Hematopoietic multipotent progenitor cell (in vitro differentiated cells): ENCODE results near the gene COG5. TPM values are rescaled to one million over a fixed set of nuclear protein-coding genes. Genes with fewer than 3 reads are reported as not detected.
"Not testable (repeated sequence)": the region's sequence is repeated elsewhere in the genome, so short reads cannot be mapped to it uniquely, and the experiment has no call there.

Experiments
- DNase-seq, 3 donors: peaks; one replicate each; pipeline ENCODE4 v3.0.0-alpha.2; 2011 to 2015; ENCODE audit warnings: low read depth in 2 of 3, low spot score in 2 of 3
- small RNA-seq: library from RNA; depleted of rRNA; stranded (forward); fragments of <200 nt; gene quantifications from one replicate; pipeline ENCODE3, GENCODE V24; 2012
- total RNA-seq: library from RNA; depleted of rRNA; stranded (reverse); fragments of >200 nt; gene quantifications from one replicate; pipeline ENCODE4 v1.2.3, GENCODE V29; 2012

The COG5 gene
- total RNA-seq, 1 donor, result 15.1 TPM

- DNase-seq, result peak; percentile 92 to 100 (median 100)
These were observed 395.2 kb downstream of the COG5 start, which contains the start of gene HBP1 for GRCh38 chr7:107168233-107169119. Gene HBP1, plus strand, starts transcription at chr7:107169003. Its CDS starts 10,891 bp downstream, at chr7:107179894.

GRCh38 chr7:107167483-107168232, 396.1 kb downstream of the COG5 start:
- peak in 2 of 3 donors; percentile 68 to 82 for DNase-seq

DNA sequence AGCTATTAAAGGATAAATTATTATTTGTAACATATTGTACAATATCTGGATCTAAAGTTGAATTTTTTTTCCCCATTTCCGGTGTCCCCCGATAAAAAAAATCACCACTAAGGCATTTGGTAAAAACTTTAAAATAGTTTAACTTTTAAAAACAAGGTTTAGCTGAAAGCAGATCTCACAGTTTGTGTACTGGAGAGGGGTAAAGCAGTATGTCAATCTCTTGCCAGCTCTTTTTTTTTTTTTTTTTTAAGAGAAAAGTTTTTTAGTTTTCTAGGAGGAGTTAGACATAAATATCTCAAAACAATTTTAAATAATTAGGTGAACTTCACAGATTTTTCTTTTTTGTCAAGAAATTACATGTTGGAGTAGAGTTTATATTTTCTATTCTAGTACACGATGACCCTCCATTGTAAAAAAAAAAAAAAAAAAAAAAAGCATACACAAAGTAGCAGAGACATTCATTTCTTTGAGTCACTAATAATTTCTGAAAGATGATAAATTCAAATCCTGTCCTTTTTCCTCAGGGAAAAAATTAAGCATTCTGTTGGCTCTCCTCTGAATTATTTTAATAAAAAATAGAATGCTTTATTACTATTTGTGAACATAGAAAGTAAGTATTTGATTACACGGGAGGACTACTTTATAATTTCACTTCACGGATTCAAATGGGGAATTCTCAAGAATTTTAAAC, 396.8 kb downstream of the COG5 start:
- no peak for DNase-seq

DNA sequence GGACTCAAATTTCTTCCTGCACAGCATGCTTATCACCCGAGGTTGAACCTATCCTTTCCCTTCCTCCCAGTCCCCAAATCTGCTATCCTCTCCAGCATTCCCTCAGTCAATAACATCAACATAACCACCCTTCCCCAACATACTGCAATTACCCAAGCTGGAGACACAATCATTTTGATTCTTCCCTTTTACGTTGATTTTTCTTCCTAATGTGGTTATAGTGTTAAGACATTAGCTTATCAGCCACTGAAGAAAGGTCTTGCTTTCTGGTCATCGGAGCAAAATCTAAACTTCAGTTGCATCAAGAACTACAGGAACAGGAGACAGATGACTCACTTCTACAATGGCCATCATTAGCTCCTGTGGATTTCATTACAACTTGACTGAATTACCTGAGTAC, 398.4 kb downstream of the COG5 start:
- DNase-seq, result no peak

- no peak for DNase-seq
These were observed 399.6 kb downstream of the COG5 start for GRCh38 chr7:107164092-107164491.

DNA sequence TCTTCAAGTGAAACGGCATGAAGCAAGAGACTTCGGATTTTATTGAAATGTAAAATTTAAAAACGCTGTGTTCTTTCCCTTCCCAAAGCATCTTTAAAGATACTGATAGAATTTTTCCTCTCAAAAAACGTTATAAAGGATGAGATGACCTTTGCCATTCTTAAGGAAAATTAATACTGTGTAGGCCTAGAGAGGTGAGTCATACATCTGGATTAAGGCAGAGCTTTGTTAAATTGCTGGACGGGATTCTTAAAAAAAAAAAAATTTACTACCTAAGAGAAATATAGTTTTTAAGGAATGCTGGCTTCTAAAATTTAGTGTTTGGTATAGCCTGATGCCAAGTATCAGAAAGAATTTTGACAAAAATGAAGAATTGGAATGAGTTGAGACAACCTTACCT, 401.2 kb downstream of the COG5 start:
- DNase-seq, result no peak

DNA sequence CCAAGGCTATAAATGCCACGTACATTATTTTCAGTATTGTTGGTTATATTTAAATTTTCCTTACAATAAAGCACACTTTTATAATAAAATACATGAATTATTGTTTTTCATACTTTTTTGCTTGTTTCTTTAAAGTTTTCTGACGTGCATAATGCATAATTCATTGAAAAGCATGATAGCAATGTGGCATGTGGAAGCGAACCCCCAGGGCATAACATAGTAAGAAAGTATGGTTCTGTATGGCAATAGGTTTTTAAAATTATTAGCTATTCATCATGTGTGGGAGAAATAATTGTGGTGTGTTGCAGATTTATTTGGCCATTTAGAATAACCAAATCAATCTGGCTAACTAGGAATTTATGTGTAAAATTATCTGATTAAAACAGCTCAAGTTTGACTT, 402.3 kb downstream of the COG5 start:
- no peak for DNase-seq

GRCh38 chr7:107160389-107160788, 403.3 kb downstream of the COG5 start:
- no peak for DNase-seq

DNA sequence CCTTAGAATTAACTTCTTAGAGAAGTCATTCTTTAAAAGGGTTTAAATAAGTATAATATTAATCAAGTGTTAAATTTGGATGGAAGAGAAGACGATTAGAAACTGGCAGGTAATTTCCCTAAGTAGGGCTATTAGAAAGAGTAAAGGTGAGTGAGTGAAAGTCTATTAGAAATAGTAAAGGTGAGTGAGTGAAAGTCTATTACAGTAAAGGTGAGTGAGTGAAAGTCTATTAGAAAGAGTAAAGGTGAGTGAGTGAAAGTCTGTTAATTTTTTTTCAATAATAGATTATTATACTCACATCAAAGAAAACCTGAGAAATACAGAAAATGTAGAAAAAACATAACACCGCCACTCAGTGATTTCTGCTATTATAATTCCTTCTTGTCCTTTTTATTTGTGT, 405.7 kb downstream of the COG5 start:
- DNase-seq, result no peak

- no peak for DNase-seq
These were observed 406.6 kb downstream of the COG5 start for GRCh38 chr7:107157091-107157490.

DNA sequence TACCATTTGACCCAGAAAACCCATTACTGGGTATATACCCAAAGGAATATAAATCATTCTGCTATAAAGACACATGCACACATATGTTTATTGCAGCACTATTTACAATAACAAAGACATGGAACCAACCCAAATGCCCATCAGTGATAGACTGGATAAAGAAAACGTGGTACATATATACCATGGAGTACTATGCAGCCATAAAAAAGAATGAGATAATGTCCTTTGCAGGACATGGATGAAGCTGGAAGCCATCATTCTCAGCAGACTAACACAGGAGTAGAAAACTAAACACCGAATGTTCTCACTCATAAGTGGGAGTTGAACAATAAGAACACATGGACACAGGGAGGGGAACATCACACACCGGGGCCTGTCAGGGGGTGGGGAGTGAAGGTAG, 408.0 kb downstream of the COG5 start:
- not testable (repeated sequence) for DNase-seq

DNA sequence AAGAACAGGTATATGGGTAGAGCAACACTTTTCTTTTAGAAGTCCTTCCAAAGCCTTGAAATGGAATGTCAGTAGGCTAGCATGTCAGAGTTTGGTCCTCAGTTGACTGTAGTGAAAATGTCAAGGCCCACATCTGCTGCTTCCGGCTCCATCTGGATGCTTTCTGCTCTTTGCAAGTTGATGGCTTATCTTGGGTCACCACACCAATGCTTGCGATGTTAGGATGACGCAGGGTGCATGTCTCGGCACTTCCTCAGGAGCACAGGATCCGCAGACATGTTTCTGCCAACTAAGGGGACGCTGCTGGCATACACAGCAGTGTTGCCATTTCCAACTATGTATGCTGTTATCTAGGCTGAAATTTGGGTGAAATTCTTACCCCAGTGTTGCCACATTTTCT, 408.9 kb downstream of the COG5 start:
- DNase-seq, result no peak

GRCh38 chr7:107152011-107152410, 411.7 kb downstream of the COG5 start:
- no peak for DNase-seq

Small RNAs within 50 kb of the gene (small RNA-seq; reads per million reads assigned to genes)
- gene AC002381.1 (not detected), gene RF01233 (not detected)

Other genes starting within 250 kb of the COG5 start
- not detected for gene GPR22, start 93.9 kb downstream of the COG5 start, total RNA-seq
- gene DUS4L, start 51 bp upstream of the COG5 start, total RNA-seq, result 5.1 TPM
- gene BCAP29, start 16.3 kb upstream of the COG5 start, total RNA-seq, result 12.7 TPM
- gene SLC26A4, start 96.9 kb upstream of the COG5 start, total RNA-seq, result 0.27 TPM
- 35.3 TPM for gene CBLL1, start 180.2 kb upstream of the COG5 start, total RNA-seq
- not detected for gene SLC26A3, start 239.3 kb upstream of the COG5 start, total RNA-seq